Caco-2 (cell line): Measurements from ENCODE around the gene CRNKL1. TPM values are rescaled to one million over a fixed set of nuclear protein-coding genes. Genes with fewer than 3 reads are reported as not detected.
A peak's percentile ranks its signal among the peaks of the same experiment; 100 is the strongest.

Source experiments
- BruUV-seq: library from RNA; stranded (reverse); fragments of 400-500 nt; replicated peaks from 2 replicates; lab custom pipeline; 2021; lab: Mats Ljungman, UMichigan
- CTCF ChIA-PET: fragments of 300-600 bp; sonication (Branson Sonifier 250); formaldehyde crosslinking; loops from one replicate; lab custom pipeline; 2022; ENCODE audit warnings: antibody characterized with exemption; lab: Charles Lee
- POLR2A ChIA-PET: fragments of 300-600 bp; sonication (Branson Sonifier 250); formaldehyde crosslinking; loops from one replicate; lab custom pipeline; 2022; ENCODE audit warnings: antibody characterized with exemption; lab: Charles Lee
- DNase-seq, 2 experiments: peaks; one replicate each; pipeline versions ENCODE4 v3.0.0 to v3.0.0-alpha.2; 2020 to 2022
- H3K27me3 ChIP-seq: replicated peaks from 2 replicates; pipeline ENCODE4 v1.6.0; 2011; ENCODE audit warnings: low read length; ENCODE audit not compliant: control insufficient read depth, insufficient read depth
- H3K36me3 ChIP-seq: 2 replicates; pipeline ENCODE4 v1.5.1; 2011; ENCODE audit warnings: low read length; ENCODE audit not compliant: control insufficient read depth, insufficient read depth
- H3K4me1 ChIP-seq: fragments of 250-450 bp; sonication (Bioruptor Pico); 2 replicates; pipeline ENCODE4 v1.5.1; 2020; ENCODE audit warnings: mild to moderate bottlenecking
- H3K4me3 ChIP-seq: 2 replicates; pipeline ENCODE4 v1.5.1; 2011; ENCODE audit warnings: low read depth, mild to moderate bottlenecking, control low read depth, low read length
- H3K9me3 ChIP-seq: fragments of 250-450 bp; sonication (Bioruptor Pico); 2 replicates; pipeline ENCODE4 v1.5.1; 2020; ENCODE audit warnings: mild to moderate bottlenecking, moderate library complexity
- H3K27ac Mint-ChIP-seq: one replicate; pipeline ENCODE4 v1.8.0; 2022; ENCODE audit warnings: mixed read lengths; ENCODE audit not compliant: unreplicated experiment
- H3K27me3 Mint-ChIP-seq: one replicate; pipeline ENCODE4 v1.8.0; 2022; ENCODE audit warnings: mixed read lengths; ENCODE audit not compliant: insufficient read depth, unreplicated experiment
- H3K36me3 Mint-ChIP-seq: one replicate; pipeline ENCODE4 v1.8.0; 2022; ENCODE audit warnings: mild to moderate bottlenecking, mixed read lengths; ENCODE audit not compliant: insufficient read depth, unreplicated experiment
- H3K4me1 Mint-ChIP-seq: one replicate; pipeline ENCODE4 v1.8.0; 2022; ENCODE audit warnings: low read depth, mixed read lengths; ENCODE audit not compliant: unreplicated experiment
- H3K4me3 Mint-ChIP-seq: one replicate; pipeline ENCODE4 v1.8.0; 2022; ENCODE audit warnings: mild to moderate bottlenecking, moderate library complexity, mixed read lengths; ENCODE audit not compliant: unreplicated experiment
- H3K9me3 Mint-ChIP-seq: one replicate; pipeline ENCODE4 v1.8.0; 2022; ENCODE audit warnings: mixed read lengths; ENCODE audit not compliant: unreplicated experiment
- intact Hi-C: fragments of 100-400 bp; cut with micrococcal nuclease; formaldehyde crosslinking; loops from one replicate; pipeline ENCODE4 v1.10.0; 2022; ENCODE audit not compliant: unreplicated experiment
- total RNA-seq: library from RNA; stranded (reverse); gene quantifications from 2 replicates; pipeline ENCODE4 v1.2.3, GENCODE V29; 2022
- TF ChIP-seq, protein P1 (sequence below), 2 experiments: fragments of 200-600 bp in 1 of 2; IDR thresholded peaks; 1 replicate in 1 of 2; 2 replicates in 1 of 2; pipeline versions ENCODE4 v1.5.1 to v1.8.0; 2011 to 2022; ENCODE audit warnings: antibody characterized with exemption in 1 of 2, control low read depth in 1 of 2, inconsistent platforms in 1 of 2, low read depth in 1 of 2, low read length in 1 of 2, mild to moderate bottlenecking in 1 of 2, moderate library complexity in 1 of 2; ENCODE audit not compliant: insufficient read depth in 1 of 2, severe bottlenecking in 1 of 2, unreplicated experiment in 1 of 2

CRNKL1 gene
- total RNA-seq, 1 experiment from 2014 or later = 27.0 TPM

DNA sequence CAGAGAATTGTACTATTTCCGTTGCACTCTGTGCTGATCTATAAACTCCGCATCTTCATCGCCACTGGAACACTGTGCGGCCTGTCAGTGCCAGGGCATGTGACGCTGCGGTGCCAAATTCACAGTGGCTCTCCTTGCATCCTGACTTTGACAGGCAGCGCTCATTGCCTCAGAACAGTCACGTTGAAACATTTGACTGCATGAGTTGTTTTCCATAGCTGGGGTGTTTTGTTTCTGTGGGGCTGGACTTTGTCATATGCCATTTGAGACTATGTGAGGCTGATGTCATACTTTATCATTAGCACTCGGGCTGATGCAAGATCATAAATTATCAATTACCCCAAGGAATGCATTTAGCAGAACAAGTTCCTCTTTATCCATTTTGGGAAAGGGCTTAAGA lies 32.8 kb upstream of the CRNKL1 start:
- ChIA-PET POLR2A (no interaction called here), CTCF (interaction anchor here (0.6 kb wide), 1 partner anchor 154 kb away, joined by 3 read pairs; no protein-coding TSS in a partner anchor)
- no peaks in the 10 kb centered on the region for H3K4me1 ChIP-seq
- BruUV-seq = no TSS peak
- DNase-seq = no peak
- Mint-ChIP-seq H3K9me3 (no peaks in the 10 kb centered on the region), H3K27me3 (peaks cover 5% of the 10 kb centered on the region), H3K4me1 (no peaks in the 10 kb centered on the region), H3K36me3 (no peaks in the 10 kb centered on the region), H3K27ac (no peak overlapping the region), H3K4me3 (no peak overlapping the region)
- no peaks in the 10 kb centered on the region for H3K9me3 ChIP-seq
- TF ChIP-seq, protein P1, sequence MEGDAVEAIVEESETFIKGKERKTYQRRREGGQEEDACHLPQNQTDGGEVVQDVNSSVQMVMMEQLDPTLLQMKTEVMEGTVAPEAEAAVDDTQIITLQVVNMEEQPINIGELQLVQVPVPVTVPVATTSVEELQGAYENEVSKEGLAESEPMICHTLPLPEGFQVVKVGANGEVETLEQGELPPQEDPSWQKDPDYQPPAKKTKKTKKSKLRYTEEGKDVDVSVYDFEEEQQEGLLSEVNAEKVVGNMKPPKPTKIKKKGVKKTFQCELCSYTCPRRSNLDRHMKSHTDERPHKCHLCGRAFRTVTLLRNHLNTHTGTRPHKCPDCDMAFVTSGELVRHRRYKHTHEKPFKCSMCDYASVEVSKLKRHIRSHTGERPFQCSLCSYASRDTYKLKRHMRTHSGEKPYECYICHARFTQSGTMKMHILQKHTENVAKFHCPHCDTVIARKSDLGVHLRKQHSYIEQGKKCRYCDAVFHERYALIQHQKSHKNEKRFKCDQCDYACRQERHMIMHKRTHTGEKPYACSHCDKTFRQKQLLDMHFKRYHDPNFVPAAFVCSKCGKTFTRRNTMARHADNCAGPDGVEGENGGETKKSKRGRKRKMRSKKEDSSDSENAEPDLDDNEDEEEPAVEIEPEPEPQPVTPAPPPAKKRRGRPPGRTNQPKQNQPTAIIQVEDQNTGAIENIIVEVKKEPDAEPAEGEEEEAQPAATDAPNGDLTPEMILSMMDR (IDR thresholded peaks at IDR 0.05; ENCODE audit: insufficient read depth in 1 of 2, low read depth in 1 of 2, low read length in 1 of 2, severe bottlenecking in 1 of 2, unreplicated experiment in 1 of 2) = no peak
- H3K36me3 ChIP-seq = no peaks in the 10 kb centered on the region
- intact Hi-C loops = loop anchor here (2.0 to 10.0 kb wide), 3 partner anchors 90 to 508 kb away; no protein-coding TSS in a partner anchor
- H3K27me3 ChIP-seq = no peaks in the 10 kb centered on the region
- H3K4me3 ChIP-seq = no peak overlapping the region

DNA sequence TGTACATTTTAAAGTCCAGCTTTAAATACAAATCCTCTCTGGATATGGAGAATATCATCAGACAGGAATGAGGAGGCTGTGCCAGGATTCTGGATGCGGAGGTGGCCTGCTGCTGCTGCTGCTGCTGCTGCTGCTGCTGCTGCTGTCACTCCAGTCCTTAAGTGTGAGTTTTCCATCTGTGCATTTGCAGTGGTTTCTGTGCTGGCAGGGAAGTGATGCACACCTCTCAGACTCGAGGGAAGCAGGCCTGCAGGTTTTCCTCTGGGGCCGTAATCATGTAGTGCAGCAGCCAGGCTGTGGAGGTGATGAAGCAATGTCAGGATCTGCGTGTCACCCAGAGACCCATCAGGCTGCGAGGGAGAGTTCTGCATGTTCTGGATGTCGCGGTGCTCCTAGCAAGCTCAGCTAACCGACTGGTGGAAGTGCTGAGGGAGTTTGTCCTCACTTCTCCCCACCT lies 32.1 kb upstream of the CRNKL1 start:
- Mint-ChIP-seq H3K9me3 (no peaks in the 10 kb centered on the region), H3K27me3 (peaks cover 4% of the 10 kb centered on the region), H3K4me1 (peaks cover under 1% of the 10 kb centered on the region), H3K4me3 (no peak overlapping the region), H3K27ac (no peak overlapping the region), H3K36me3 (no peaks in the 10 kb centered on the region)
- Histone ChIP-seq H3K4me3 (no peak overlapping the region), H3K36me3 (no peaks in the 10 kb centered on the region), H3K4me1 (no peaks in the 10 kb centered on the region), H3K27me3 (no peaks in the 10 kb centered on the region), H3K9me3 (no peaks in the 10 kb centered on the region)
- no TSS peak for BruUV-seq
- CTCF ChIA-PET = interaction anchor here (0.7 to 1.5 kb wide), 4 partner anchors 14 to 509 kb away, joined by 3 to 7 read pairs (median 4); no protein-coding TSS in a partner anchor
- TF ChIP-seq, protein P1 (IDR thresholded peaks at IDR 0.05; ENCODE audit: insufficient read depth in 1 of 2, low read depth in 1 of 2, low read length in 1 of 2, severe bottlenecking in 1 of 2, unreplicated experiment in 1 of 2) = no peak
- intact Hi-C loops = loop anchor here (1.0 to 10.0 kb wide), 5 partner anchors 90 to 508 kb away; no protein-coding TSS in a partner anchor
- POLR2A ChIA-PET = no interaction called here
- no peak for DNase-seq

DNA sequence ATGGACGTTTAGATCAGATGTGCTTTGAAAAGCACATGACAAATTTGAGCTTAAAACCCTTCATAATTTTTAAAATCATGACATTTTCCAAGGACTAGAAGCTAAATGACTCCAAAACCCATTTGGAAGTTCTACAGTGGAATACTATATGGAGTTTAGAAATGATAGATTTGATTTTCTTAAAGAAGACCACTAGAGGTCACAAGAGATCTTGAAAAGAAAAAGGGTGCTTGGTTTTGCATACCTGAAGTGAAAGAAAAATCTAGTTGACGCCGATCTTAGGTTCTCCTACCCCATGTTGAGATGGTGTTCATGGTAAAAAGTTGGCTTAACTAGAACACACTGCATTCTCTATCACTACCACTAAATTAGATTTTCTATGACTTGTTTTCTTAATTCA lies 31.5 kb upstream of the CRNKL1 start:
- H3K4me3 Mint-ChIP-seq = no peak overlapping the region
- no TSS peak for BruUV-seq
- no peaks in the 10 kb centered on the region for H3K27me3 ChIP-seq
- no peaks in the 10 kb centered on the region for H3K4me1 ChIP-seq
- peak in 1 of 2 experiments; percentile 23 for DNase-seq
- H3K27ac Mint-ChIP-seq = no peak overlapping the region
- no peaks in the 10 kb centered on the region for H3K9me3 Mint-ChIP-seq
- H3K4me3 ChIP-seq = no peak overlapping the region
- TF ChIP-seq, protein P1 (IDR thresholded peaks at IDR 0.05; ENCODE audit: insufficient read depth in 1 of 2, low read depth in 1 of 2, low read length in 1 of 2, severe bottlenecking in 1 of 2, unreplicated experiment in 1 of 2) = peak; percentile 37 to 64
- no peaks in the 10 kb centered on the region for H3K36me3 ChIP-seq
- peaks cover 3% of the 10 kb centered on the region for H3K27me3 Mint-ChIP-seq
- no peaks in the 10 kb centered on the region for H3K36me3 Mint-ChIP-seq
- no peaks in the 10 kb centered on the region for H3K9me3 ChIP-seq
- intact Hi-C loops = loop anchor here (1.0 to 10.0 kb wide), 5 partner anchors 91 to 509 kb away; no protein-coding TSS in a partner anchor
- CTCF ChIA-PET = interaction anchor here (0.7 to 1.5 kb wide), 4 partner anchors 13 to 510 kb away, joined by 3 to 7 read pairs (median 4); no protein-coding TSS in a partner anchor
- peaks cover 6% of the 10 kb centered on the region for H3K4me1 Mint-ChIP-seq
- POLR2A ChIA-PET = no interaction called here
